ENCODE measurements around the gene GABRB1.

Gene GABRB1

GRCh38 chr4:47195706-47196105 lies 164.3 kb downstream of the GABRB1 start:
- Histone ChIP-seq H3K36me3 (ENCODE audit: control insufficient read depth in 2 of 2, insufficient read depth in 1 of 2, low read length in 2 of 2) (no peaks in the 10 kb centered on the region), H3K27ac (ENCODE audit: extremely low read depth, low read depth, low read length) (no peak overlapping the region), H3K9me3 (ENCODE audit: control insufficient read depth, insufficient read depth, low read depth, low read length) (no peaks in the 10 kb centered on the region), H3K4me1 (ENCODE audit: control insufficient read depth, insufficient read depth, low read length) (no peaks in the 10 kb centered on the region), H3K4me3 (ENCODE audit: low read depth, low read length) (no peak overlapping the region)
- TF ChIP-seq ZSCAN23 (tag by site-specific recombination; IDR thresholded peaks at IDR 0.05) (no peak), ZNF362 (tag by site-specific recombination; IDR thresholded peaks at IDR 0.05) (no peak), ZSCAN16 (tag by site-specific recombination; IDR thresholded peaks at IDR 0.05) (no peak), ZNF112 (tag by site-specific recombination; IDR thresholded peaks at IDR 0.05) (no peak), KLF17 (tag by site-specific recombination; IDR thresholded peaks at IDR 0.05) (no peak), ZNF692 (tag by site-specific recombination; IDR thresholded peaks at IDR 0.05) (no peak), ZNF132 (tag by site-specific recombination; IDR thresholded peaks at IDR 0.05; ENCODE audit: borderline replicate concordance) (no peak), ZNF221 (tag by site-specific recombination; IDR thresholded peaks at IDR 0.05; ENCODE audit: borderline replicate concordance) (no peak), BCL6B (tag by site-specific recombination; IDR thresholded peaks at IDR 0.05) (no peak), ZNF341 (tag by site-specific recombination; IDR thresholded peaks at IDR 0.05; ENCODE audit: low read depth) (no peak), ZSCAN5A (tag by site-specific recombination; IDR thresholded peaks at IDR 0.05) (no peak), ZNF488 (tag by site-specific recombination; IDR thresholded peaks at IDR 0.05) (no peak), RBAK (tag by site-specific recombination; IDR thresholded peaks at IDR 0.05) (no peak), GLIS2 (tag by site-specific recombination; IDR thresholded peaks at IDR 0.05) (no peak), ZNF510 (tag by site-specific recombination; IDR thresholded peaks at IDR 0.05; ENCODE audit: insufficient replicate concordance) (no peak), SETDB1 (IDR thresholded peaks at IDR 0.05; ENCODE audit: insufficient read length, low read length) (no peak), ZNF473 (tag by site-specific recombination; IDR thresholded peaks at IDR 0.05) (no peak), SP2 (tag by site-specific recombination; IDR thresholded peaks at IDR 0.05) (no peak), ZNF596 (tag by site-specific recombination; IDR thresholded peaks at IDR 0.05) (no peak), ZBTB10 (tag by site-specific recombination; IDR thresholded peaks at IDR 0.05) (no peak)
- CTCF ChIA-PET = no interaction called here
- POLR2A ChIA-PET = no interaction called here
